HG03196 (cell line): ENCODE measurements around the gene ZNF57.
A peak's percentile ranks its signal among the peaks of the same experiment; 100 is the strongest.
"Not testable (repeated sequence)": the region's sequence is repeated elsewhere in the genome, so short reads cannot be mapped to it uniquely, and the experiment has no call there.

ENCODE experiments used
- ATAC-seq: cut with Tn5 transposase; IDR thresholded peaks from one replicate; pipeline ENCODE4 v1.9.1; 2021; ENCODE audit not compliant: unreplicated experiment

ZNF57 gene

DNA sequence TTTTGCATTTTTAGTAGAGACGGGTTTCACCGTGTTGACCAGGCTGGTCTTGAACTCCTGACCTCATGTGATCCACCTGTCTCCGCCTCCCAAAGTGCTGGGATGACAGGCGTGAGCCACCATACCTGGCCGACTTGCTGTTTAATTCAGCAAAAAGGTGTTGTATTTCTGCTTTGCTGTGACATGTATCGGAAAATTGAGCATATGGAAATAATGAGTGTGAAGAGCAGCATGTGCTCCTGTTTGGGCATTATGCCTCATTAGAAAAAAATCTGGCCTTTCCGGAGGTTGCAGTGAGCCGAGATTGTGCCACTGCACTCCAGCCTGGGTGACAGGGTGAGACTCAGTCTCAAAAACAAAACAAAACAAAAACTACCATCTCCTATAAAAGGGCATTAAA, 10.2 kb upstream of the ZNF57 start:
- not testable (repeated sequence) for ATAC-seq

DNA sequence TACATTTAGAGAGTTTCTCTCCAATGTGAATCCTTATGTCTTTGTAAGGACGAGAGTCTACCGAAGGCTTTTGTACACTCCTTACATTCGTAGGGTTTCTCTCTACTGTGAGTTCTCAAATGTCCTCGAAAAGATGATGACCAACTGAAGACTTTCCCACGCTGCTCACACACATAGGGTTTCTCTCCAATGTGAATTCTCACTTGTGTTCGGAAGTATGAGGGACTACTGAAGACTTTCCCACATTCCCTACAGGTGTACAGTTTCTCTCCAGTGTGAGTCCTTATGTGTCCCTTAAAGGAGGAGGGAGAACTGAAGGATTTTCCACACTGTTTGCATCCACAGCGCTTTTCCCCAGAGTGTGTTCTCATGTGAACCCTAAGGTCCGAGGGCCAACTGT, 4.0 kb upstream of the ZNF57 start:
- ATAC-seq, result no peak

DNA sequence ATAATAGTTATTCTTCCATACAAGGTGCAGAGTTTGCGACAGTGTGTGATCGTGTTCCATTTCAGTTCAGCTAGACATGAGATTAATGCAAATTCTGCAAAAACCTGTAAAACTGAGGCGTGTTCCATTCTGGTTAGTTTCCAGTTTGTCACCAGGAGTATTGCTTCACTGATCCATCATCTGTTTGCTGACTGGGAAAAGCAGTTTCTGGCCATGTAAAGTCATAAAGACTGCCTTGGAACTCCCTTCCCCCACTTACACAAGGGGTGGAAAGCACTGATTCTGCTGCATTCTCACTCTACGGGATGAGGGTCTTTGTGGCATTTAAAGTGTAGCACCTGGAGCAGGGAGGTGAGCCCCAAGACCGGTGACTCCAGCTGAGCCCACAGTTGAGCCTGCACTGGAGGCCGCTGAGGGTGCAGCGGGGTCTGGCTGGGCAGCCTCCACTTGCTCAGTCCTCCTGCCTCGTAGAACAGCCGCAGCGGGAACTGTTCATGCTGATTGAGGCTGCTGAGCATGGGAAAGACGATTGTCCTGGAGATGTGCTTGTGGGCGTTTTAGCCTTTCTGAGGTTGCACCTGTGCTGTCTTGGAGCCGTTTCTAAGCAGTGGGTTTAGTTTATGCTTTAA, 2.0 kb downstream of the ZNF57 start:
- no peak for ATAC-seq

DNA sequence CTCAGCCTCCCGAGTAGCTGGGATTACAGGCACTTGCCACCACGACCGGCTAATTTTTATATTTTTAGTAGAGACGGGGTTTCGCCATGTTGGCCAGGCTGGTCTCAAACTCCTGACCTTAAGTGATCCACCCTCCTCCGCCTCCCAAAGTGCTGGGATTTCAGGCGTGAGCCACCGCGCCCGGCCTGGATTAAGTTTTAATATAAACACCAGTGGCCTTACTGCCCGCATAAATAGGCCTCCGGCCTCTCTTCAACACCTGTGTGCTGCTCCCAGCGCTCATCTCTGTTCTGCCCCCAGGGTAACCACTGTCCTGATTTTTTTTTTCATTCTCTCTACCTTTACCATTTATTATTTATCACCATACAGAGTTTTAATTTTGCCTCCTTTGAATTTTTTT, 2.6 kb downstream of the ZNF57 start:
- not testable (repeated sequence) for ATAC-seq

DNA sequence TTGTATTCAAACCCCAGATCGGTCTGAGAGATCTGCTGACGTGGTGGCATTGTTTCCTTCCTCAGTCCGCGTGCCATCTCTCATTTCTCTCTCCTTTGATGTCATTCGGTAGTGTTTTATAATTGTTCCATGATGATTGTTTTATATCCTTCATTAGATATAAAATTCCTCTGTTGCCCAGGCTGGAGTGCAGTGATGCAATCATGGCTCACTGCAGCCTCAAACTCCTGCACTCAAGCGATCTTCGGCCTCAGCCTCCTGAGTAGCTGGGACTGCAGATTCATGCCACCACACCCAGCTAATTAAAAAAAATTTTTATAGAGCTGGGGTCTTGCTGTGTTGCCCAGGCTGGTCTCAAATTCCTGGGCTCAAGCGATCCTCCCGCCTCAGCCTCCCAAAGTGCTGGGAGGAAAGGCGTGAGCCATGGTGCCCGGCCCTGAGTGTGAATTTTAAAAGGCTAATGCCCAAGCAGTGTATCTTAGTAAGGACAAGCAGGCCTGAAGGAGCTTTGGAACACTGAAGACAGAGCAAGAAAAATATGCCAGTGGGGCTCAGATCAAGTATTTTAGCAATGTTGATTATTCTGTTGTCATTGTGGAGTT, 5.3 kb downstream of the ZNF57 start:
- no peak for ATAC-seq

DNA sequence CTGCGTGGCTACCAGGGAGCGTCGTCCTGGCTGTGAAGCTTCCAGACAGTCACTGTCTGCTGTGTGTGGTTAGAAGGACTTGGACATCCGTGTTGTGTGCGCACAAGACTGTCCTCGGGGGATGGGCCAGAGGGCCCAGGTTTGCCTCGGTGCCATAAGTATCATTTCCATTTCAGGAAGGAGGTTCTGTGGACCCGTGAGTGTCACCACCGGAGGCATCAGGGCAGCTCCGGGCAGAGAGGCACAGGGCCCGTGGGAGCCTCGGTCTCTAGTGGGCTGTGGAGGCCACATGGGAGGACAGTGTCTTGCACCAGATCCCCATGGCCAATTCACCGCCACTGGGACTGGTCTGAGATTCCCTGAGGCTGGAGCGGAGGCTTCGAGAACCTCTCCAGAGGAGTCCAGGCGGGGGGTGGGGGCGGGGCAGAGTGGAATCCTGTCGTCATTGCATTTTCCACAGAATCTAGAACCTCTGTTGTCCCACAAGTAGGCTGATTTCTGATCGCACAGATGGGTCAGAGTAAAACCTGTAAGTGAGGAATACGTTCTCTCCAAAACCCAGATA, 6.0 kb downstream of the ZNF57 start:
- ATAC-seq, result no peak

DNA sequence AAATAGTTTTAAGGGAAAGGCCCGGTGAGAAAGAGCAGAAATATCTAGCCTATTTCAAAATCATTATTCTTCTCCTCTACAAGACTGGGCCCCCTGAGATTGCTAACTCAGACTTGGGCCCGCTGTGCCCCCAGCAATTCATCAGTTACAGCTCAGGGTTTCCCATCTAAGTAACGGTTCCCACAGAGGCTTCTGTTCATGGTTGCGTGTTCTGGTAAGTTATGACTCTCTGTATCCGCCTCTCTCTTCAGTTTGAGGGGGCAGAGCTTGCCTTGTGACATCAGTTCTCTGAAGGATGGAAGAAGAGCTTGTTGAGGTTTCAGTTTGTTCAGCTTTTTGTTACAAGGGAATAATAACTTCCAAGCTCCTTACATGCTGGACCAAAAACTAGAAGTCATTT, 11.6 kb downstream of the ZNF57 start:
- ATAC-seq, result no peak

DNA sequence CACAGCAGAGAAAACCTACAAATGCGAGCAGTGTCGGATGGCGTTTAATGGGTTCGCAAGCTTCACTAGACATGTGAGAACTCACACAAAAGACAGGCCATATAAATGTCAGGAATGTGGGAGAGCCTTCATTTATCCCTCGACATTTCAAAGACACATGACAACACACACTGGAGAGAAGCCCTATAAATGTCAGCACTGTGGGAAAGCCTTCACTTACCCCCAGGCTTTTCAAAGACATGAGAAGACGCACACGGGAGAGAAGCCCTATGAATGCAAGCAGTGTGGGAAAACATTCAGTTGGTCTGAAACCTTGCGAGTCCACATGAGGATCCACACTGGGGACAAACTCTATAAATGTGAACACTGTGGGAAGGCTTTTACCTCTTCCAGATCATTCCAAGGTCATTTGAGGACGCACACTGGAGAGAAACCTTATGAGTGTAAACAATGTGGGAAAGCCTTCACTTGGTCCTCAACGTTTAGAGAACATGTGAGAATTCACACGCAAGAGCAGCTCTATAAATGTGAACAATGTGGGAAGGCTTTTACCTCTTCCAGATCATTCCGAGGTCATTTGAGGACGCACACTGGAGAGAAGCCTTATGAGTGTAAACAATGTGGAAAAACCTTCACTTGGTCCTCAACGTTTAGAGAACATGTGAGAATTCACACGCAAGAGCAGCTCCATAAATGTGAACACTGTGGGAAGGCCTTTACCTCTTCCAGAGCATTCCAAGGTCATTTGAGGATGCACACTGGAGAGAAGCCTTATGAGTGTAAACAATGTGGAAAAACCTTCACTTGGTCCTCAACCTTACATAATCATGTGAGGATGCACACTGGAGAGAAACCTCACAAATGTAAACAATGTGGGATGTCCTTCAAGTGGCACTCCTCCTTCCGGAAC, 16.8 kb downstream of the ZNF57 start:
- ATAC-seq, result no peak

DNA sequence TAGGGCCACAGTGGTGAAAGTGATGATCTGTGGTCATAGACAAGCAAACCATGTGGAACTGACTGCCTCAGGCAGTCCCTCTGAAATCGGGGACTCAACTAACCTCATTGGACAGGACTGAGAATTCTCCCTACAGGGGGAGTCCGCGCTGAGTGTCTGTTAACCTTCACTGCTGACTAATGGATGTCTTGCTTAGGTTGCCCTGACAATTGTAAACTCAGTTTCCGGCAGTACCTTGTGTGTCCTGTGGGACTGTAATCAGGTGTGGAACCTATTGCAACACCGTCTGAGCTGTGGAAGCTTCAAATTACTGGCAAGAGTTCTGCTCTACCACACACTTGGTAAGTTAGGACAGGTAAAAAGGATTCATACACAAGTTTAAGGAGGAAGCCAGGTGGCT, 22.3 kb downstream of the ZNF57 start:
- no peak for ATAC-seq

DNA sequence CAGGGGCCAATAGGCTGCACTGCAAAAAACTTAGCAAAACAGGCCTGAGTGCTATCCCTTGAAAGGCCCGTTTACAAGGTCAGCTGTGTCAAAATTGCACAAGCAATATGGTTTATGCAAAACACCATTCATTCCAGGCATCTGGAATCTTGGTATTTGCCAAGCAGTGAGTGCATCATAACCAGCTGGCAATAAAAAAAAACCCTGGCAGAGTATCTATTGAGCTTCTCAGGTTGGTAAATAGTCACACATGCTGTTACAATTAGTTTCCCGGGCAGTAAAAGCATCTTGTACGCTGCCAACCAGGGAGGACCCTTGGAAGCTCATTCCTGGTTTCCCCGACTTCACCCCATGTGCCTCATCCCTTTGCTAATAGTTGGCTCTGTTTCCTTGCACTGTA, 22.8 kb downstream of the ZNF57 start:
- no peak for ATAC-seq

DNA sequence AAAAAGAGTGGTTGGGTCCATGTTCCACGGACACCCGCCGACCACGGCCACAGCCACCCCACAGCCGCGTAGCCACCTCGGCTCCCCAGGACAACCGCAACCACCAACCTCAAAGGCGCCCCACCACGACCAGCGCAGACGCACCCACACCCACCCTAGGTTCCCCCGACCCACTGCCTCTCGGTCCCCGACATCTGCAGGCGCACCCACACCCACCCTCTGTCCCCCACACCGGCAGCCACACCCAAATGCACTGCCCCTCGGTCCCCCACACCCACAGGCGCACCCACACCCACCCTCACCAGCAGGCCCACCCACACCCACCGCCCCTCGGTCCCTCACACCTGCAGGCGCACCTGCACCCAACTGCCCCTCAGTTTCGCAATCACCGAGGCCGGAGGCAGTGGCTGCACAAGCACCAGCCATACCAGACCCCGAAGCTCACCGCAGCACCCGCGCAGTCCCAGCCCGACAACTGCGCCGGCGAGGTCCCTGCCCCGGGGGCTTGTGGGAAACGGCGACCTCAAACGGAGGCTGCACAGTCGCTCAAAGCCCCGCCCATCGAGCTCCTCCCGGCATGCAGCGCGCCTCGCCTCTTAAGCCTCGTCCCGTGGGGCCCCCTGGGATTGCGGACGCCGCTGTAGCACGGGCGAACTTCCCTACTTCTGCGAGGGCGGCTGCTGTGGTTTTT, 25.8 kb downstream of the ZNF57 start:
- ATAC-seq, result no peak

DNA sequence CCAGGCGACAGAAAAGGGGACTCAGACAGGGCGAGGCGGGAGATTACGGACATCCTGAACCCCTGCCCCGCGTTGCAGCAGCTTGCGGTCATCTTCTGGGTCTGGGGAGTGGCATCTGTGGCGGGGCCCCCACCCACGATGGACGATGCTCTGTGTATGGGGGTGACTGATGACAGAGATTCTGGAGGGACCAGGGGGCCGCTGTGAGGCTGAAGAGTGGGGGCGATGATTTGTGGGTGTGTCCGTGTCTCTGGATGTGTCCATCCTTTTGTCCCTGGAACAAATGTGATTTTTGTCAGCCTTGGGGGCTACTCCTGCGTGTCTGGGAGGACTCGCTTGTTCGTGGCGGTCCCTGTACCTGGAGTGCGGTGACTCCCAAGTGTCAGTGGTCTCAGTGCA, 26.3 kb downstream of the ZNF57 start:
- no peak for ATAC-seq

DNA sequence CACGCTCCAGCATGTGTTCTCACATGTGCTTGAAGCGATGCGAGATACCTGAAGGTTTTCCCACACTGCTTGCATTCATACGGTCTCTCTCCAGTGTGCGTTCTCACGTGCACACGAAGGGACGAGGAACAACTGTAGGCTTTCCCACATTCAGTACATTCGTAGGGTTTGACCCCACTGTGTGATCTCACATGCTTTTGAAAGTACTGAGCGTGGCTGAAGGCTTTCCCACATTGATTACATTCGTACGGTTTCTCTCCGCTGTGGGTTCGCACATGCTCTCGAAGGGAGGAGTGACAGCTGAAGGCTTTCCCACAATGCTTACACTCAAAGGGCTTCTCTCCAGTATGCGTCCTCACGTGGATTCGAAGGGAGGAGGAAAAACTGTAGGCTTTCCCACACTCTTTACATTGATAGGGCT, 32.8 kb downstream of the ZNF57 start:
- ATAC-seq, result no peak

DNA sequence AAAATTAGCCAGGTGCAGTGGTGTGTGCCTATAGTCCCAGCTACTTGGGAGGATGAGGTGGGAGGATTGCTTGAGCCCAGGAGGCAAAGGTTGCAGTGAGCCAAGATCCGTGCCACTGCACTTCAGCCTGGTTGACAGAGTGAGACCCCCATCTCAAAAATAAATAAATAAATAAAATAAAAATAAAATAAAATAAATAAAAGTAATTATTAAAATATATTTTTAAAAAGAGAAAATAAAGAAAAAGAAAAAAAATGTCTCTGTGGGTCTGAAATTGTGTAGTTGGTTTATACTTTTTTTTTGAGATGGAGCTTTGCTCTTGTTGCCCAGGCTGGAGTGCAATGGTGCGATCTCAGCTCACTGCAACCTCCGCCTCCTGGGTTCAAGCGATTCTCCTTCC, 35.1 kb downstream of the ZNF57 start:
- ATAC-seq, result not testable (repeated sequence)

DNA sequence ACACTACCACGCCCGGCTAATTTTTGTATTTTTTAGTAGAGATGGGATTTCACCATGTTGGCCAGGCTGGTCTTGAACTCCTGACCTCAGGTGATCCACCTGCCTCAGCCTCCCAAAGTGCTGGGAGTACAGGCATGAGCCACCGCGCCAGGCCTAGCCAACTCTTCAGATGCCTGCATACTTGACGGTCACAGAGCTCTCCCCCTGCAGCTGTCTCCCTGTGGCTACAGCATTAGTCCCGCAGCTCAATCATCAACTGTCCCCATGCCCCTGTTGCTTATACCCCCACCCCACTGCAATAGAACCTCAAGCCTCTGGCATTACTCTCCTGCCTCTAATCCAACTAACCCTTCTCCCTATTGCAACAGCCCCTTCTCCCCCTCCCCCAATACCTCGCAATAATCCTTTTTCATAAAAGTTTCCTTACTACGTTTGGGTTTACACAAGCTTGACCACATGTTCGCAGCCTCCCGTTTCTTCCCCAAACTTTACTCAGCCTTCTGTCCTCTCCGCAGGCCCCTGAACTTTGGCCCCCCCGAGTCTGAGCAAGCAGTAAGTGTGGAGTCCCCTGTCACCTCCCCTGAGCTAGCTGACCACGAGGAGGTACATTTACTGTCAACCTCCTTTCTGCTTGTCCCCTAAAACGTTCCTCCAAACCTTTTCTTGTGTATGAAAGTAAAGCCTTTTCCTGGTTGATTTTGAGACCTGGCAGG, 42.4 kb downstream of the ZNF57 start:
- no peak for ATAC-seq

DNA sequence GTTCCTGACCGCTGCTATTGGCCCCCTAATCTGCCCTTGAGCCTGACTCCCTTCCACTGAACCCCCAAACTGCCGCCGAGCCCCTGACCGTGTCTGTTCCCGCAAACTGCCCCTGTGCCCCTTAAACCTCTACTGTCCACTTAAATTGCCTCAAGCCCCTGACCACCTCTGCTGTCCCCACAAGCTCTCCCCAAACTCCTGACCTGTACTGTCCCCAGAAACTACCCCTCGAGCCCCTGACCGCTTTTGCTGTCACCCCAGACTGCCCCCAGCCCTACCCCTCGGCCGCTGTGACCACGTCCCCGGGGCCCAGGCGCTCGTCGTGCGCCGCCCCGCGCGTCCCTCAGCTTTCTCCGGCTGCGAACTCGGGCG, 43.7 kb downstream of the ZNF57 start:
- no peak for ATAC-seq

DNA sequence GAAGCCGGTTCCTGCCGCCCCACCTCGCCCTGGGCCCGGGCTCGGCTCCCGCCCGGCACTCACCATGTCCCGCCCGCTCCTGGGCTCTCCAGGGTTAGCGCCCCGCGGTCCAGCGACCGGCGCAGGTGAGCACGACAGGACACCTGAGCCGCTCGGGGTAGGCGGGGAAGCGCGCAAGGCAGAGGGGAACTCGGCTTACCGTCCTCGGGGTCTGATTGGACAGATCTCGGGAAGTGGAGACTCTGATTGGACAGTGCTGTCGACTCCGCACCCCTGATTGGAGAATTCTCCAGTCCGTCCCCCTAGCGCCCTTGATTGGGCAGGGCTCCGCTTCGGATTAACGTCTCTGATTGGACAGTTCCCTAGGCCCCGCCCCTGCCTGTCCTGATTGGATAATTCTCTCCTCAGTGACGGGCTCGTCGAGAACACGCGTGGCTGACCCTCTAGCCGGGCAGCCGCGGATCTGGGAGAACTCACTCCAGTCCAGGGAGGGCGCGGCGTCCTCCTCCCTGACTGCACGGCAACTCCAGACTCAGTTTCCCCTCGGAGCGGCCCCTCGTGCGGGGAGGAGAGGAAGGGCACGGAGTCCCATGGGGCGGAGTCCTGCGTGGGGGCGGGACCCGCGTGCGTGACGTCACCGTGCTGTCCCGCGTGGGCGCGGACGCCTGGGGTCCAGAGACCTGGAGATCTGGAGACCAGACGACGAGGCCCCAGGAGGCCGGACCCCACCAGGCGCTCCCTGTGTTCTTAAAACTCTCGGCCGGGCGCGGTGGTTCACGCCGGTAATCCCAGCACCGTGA, 44.2 kb downstream of the ZNF57 start, which contains the start of gene ZNF77:
Gene ZNF77 (minus strand): TSS at position 197 of the 800 bp plus-strand sequence. CDS start 131 bp downstream, at position 66.
- peak; percentile 90 for ATAC-seq

DNA sequence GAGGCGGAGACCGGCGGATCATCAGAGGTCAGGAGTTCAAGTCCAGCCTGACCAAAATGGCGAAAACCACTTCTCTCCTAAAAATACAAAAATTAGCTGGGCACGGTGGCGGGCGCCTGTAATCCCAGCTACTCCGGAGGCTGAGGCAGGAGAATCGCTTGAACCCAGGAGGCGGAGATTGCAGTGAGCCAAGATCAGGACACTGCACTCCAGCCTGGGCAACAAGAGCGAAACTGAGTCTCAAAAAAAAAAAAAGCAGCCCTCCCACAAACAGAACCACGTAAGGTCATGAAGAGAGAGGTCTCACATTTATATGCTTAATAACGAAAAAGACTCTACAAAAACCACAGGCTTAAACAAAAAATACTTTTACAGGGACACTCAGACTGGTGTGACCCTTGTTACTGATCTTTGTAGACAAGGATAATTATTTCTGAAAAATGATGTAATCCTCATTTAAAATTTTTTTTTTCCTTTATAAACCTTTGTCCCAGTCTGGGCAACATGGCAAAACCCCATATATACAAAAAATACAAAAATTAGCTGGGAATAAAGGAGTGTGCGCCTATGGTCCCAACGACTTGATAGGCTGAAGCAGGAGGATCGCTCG, 45.0 kb downstream of the ZNF57 start:
- ATAC-seq, result no peak

DNA sequence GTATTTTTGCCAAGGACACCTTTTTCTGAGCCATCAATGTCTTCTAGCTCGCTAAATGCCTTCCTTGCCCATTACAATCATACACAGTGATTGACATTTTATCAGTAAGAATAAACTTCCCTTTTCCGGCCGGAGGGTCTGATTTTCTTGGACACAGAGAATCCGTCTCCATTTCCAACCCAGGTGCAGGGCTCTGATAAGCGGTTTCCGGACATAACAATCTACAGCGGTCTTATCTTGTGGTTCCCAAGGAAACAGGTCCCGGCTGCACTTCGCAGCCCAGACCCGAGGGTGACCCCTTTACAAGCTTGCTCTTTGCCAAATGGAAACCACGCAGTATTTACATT, 49.2 kb downstream of the ZNF57 start:
- ATAC-seq, result peak; percentile 5
